G401 (cell line): ENCODE measurements around the gene GNA12. TPM values are rescaled to one million over a fixed set of nuclear protein-coding genes. Genes with fewer than 3 reads are reported as not detected.
"Not testable (repeated sequence)": the region's sequence is repeated elsewhere in the genome, so short reads cannot be mapped to it uniquely, and the experiment has no call there.

ENCODE experiments used
- DNase-seq: peaks from one replicate; pipeline ENCODE4 v3.0.0-alpha.2; 2015; ENCODE audit warnings: low spot score
- in situ Hi-C: cut with HindIII; loops from 2 replicates; pipeline ENCODE4 v1.10.0; 2016; ENCODE audit warnings: low sequenced_read_pairs, mixed read lengths
- total RNA-seq: library from RNA; depleted of rRNA; stranded (reverse); fragments of >200 nt; shearing (Covaris generic); gene quantifications from 2 replicates; pipeline ENCODE4 v1.2.3, GENCODE V29; 2014

The GNA12 gene
- total RNA-seq, 1 experiment from 2014 or later = 17.7 TPM

- no peak for DNase-seq
Measured at GRCh38 chr7:2738766-2739549, 105.2 kb downstream of the GNA12 start.

GRCh38 chr7:2737771-2738540 lies 106.2 kb downstream of the GNA12 start:
- in situ Hi-C loops = no loop called here
- DNase-seq = peak; percentile 92

More at GRCh38 chr7:2738766-2739549, 105.2 kb downstream of the GNA12 start:
- in situ Hi-C loops = no loop called here

GRCh38 chr7:2737005-2737743 lies 106.9 kb downstream of the GNA12 start:
- in situ Hi-C loops = not testable (repeated sequence)

GRCh38 chr7:2736411-2736914 lies 107.6 kb downstream of the GNA12 start:
- in situ Hi-C loops = no loop called here
- no peak for DNase-seq

More at GRCh38 chr7:2737005-2737743, 106.9 kb downstream of the GNA12 start:
- not testable (repeated sequence) for DNase-seq

- in situ Hi-C loops = no loop called here
- DNase-seq = no peak
Measured at GRCh38 chr7:2735744-2736143, 108.4 kb downstream of the GNA12 start.

GRCh38 chr7:2734751-2735571 lies 109.1 kb downstream of the GNA12 start:
- in situ Hi-C loops = no loop called here
- peak; percentile 28 for DNase-seq

- DNase-seq = no peak
- in situ Hi-C loops = no loop called here
Measured at GRCh38 chr7:2734084-2734686, 109.9 kb downstream of the GNA12 start.

GRCh38 chr7:2732959-2733584 lies 111.0 kb downstream of the GNA12 start:
- peak; percentile 90 for DNase-seq
- in situ Hi-C loops = no loop called here

- DNase-seq = no peak
- in situ Hi-C loops = no loop called here
Measured at GRCh38 chr7:2732388-2732787, 111.7 kb downstream of the GNA12 start.

- no peak for DNase-seq
- in situ Hi-C loops = no loop called here
Measured at GRCh38 chr7:2730846-2731770, 113.0 kb downstream of the GNA12 start.

GRCh38 chr7:2729893-2730716 lies 114.0 kb downstream of the GNA12 start:
- in situ Hi-C loops = no loop called here
- DNase-seq = peak; percentile 33

- no peak for DNase-seq
Measured at GRCh38 chr7:2729031-2729892, 114.8 kb downstream of the GNA12 start.

GRCh38 chr7:2728316-2729030 lies 115.6 kb downstream of the GNA12 start:
- no peak for DNase-seq
- in situ Hi-C loops = no loop called here

More at GRCh38 chr7:2729031-2729892, 114.8 kb downstream of the GNA12 start:
- in situ Hi-C loops = no loop called here

GRCh38 chr7:2727206-2727605 lies 116.9 kb downstream of the GNA12 start:
- DNase-seq = not testable (repeated sequence)

More at GRCh38 chr7:2727206-2727605, 116.9 kb downstream of the GNA12 start:
- in situ Hi-C loops = not testable (repeated sequence)
